ENCODE data around the gene COX6B1.
"Not testable (repeated sequence)": the region's sequence is repeated elsewhere in the genome, so short reads cannot be mapped to it uniquely, and the experiment has no call there.

Gene COX6B1

GRCh38 chr19:35648017-35648961 lies at the start of gene COX6B1:
TSS of gene COX6B1 (plus strand) at chr19:35648323. CDS start at chr19:35651244, 2,921 bp downstream.
- DNase-seq, result peak; percentile 96

GRCh38 chr19:35601971-35602370 lies 46.2 kb upstream of the COX6B1 start:
- DNase-seq, result no peak

GRCh38 chr19:35604436-35604835 lies 43.7 kb upstream of the COX6B1 start:
- not testable (repeated sequence) for DNase-seq

GRCh38 chr19:35607170-35607569 lies 41.0 kb upstream of the COX6B1 start:
- DNase-seq, result not testable (repeated sequence)

GRCh38 chr19:35607661-35608060 lies 40.5 kb upstream of the COX6B1 start:
- DNase-seq, result no peak

- DNase-seq, result no peak
Measured at GRCh38 chr19:35608251-35608650, 39.9 kb upstream of the COX6B1 start.

GRCh38 chr19:35609851-35610353 lies 38.2 kb upstream of the COX6B1 start:
- peak; percentile 70 for DNase-seq

GRCh38 chr19:35612224-35612558 lies 35.9 kb upstream of the COX6B1 start:
- no peak for DNase-seq

- peak; percentile 98 for DNase-seq
Measured at GRCh38 chr19:35612559-35613321, 35.4 kb upstream of the COX6B1 start, which contains the start of gene HAUS5. TSS of gene HAUS5 (plus strand) at chr19:35612735. CDS start at chr19:35612795, 60 bp downstream.

GRCh38 chr19:35613574-35613973 lies 34.5 kb upstream of the COX6B1 start:
- DNase-seq, result no peak

GRCh38 chr19:35615036-35615435 lies 33.1 kb upstream of the COX6B1 start:
- DNase-seq, result no peak

- DNase-seq, result no peak
Measured at GRCh38 chr19:35618857-35619256, 29.3 kb upstream of the COX6B1 start.

GRCh38 chr19:35619290-35619923 lies 28.7 kb upstream of the COX6B1 start:
- no peak for DNase-seq

GRCh38 chr19:35620001-35620400 lies 28.1 kb upstream of the COX6B1 start:
- no peak for DNase-seq

- DNase-seq, result no peak
Measured at GRCh38 chr19:35621708-35622107, 26.4 kb upstream of the COX6B1 start.

- DNase-seq, result no peak
Measured at GRCh38 chr19:35622750-35623149, 25.4 kb upstream of the COX6B1 start.

- no peak for DNase-seq
Measured at GRCh38 chr19:35623327-35624010, 24.7 kb upstream of the COX6B1 start.

- DNase-seq, result no peak
Measured at GRCh38 chr19:35628264-35628564, 19.9 kb upstream of the COX6B1 start.

- peak; percentile 98 for DNase-seq
Measured at GRCh38 chr19:35628565-35629331, 19.4 kb upstream of the COX6B1 start, which contains the start of gene RBM42. TSS of gene RBM42 (plus strand) at chr19:35629036. CDS start at chr19:35629154, 118 bp downstream.

GRCh38 chr19:35629332-35629633 lies 18.8 kb upstream of the COX6B1 start:
- DNase-seq, result no peak

- no peak for DNase-seq
Measured at GRCh38 chr19:35633727-35634440, 14.2 kb upstream of the COX6B1 start.
